Measurements from ENCODE around the gene OLR1.
"Not testable (repeated sequence)": the region's sequence is repeated elsewhere in the genome, so short reads cannot be mapped to it uniquely, and the experiment has no call there.

Gene OLR1

DNA sequence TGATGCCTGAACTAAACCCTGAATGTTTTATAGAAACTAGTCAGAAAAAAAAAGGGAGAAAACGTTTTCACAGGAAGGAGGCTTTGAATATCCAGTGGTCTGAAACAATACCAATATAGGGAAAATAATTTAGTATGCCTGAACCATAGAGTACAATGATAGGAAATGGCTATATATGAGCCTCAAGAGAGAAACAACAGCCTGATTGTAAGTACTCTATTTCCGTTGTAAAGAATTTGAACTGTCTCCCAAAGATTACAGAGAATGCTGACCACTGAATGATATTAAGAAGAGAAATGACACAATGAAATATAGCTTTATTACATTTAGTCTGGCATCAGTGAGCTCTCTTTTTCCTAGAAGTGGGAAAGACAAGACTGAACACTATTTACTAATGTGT, 35.2 kb upstream of the OLR1 start:
- Histone ChIP-seq H4K91ac (ENCODE audit: low read depth, low read length, poor library complexity) (no peak overlapping the region), H4K8ac (ENCODE audit: low read depth, low read length) (no peak overlapping the region), H3K9me3 (replicated peaks in 1 of 2; ENCODE audit: control insufficient read depth in 2 of 2, insufficient read depth in 1 of 2, low read depth in 1 of 2, low read length in 2 of 2) (no peaks in the 10 kb centered on the region), H3K4ac (ENCODE audit: low read length) (no peak overlapping the region), H3K36me3 (replicated peaks in 1 of 2; ENCODE audit: control insufficient read depth in 2 of 2, insufficient read depth in 2 of 2, low read length in 2 of 2) (no peaks in the 10 kb centered on the region), H2BK120ac (ENCODE audit: low read depth, low read length) (no peak overlapping the region), H3K4me3 (ENCODE audit: low read length in 2 of 2) (no peak overlapping the region), H3K4me2 (ENCODE audit: insufficient read depth, low read length, poor library complexity, severe bottlenecking) (no peak overlapping the region), H3K4me1 (ENCODE audit: control insufficient read depth in 2 of 2, insufficient read depth in 1 of 2, low read depth in 1 of 2, low read length in 2 of 2) (no peaks in the 10 kb centered on the region), H3K18ac (ENCODE audit: low read length) (no peak overlapping the region), H3K23ac (ENCODE audit: low read depth, low read length, poor library complexity) (no peak overlapping the region), H3K27me3 (ENCODE audit: control insufficient read depth in 3 of 3, insufficient read depth in 3 of 3, low read depth in 1 of 3, low read length in 3 of 3) (no peaks in the 10 kb centered on the region), H2BK12ac (ENCODE audit: low read length) (no peak overlapping the region), H3K9ac (ENCODE audit: low read depth, low read length, poor library complexity) (no peak overlapping the region), H2AK5ac (ENCODE audit: low read depth, low read length) (no peak overlapping the region), H2BK5ac (ENCODE audit: low read length) (no peak overlapping the region), H2BK15ac (ENCODE audit: low read length) (no peak overlapping the region), H3K79me1 (ENCODE audit: low read depth, low read length) (no peaks in the 10 kb centered on the region), H2AFZ (ENCODE audit: low read length) (no peak overlapping the region), H3K14ac (ENCODE audit: low read length) (no peak overlapping the region), H3K27ac (replicated peaks; ENCODE audit: low read length) (no peak overlapping the region)
- DNase-seq (ENCODE audit: low spot score) = no peak
- WGBS, 2 donors (ENCODE audit: extremely low coverage in 2 of 2, insufficient read length in 2 of 2, insufficient replicate concordance in 1 of 2) = no CpG with 5 or more reads among the region's 2 CpGs

DNA sequence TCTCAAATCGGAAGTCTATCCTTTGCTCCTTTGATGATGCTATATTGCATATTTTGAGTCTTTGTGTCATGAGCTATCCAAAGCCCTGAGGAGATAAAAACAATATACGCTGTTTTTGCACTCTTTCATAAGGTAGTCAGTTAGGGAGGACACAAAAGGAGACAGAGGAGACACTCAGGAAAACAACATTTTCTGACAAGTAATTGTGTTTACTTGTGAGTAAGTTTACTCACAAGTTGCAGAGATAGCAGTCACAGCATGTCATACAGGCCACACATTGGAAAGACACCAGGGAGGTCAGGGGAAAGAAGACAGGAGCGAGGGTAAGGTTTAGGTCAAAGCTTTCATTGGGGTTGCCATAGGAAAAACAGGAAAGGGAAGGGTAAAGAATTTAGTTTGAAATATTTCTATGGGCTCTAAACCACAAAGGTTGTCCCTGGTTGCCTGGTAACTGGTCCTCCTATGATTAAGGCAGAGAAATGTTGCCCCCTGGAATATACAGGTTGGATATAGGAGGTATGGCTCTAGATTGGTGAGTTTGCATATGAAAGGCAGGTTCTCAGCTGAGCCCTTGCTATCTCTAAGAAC, 33.4 kb upstream of the OLR1 start:
- Histone ChIP-seq H2AFZ (ENCODE audit: low read length) (no peak overlapping the region), H3K36me3 (replicated peaks in 1 of 2; ENCODE audit: control insufficient read depth in 2 of 2, insufficient read depth in 2 of 2, low read length in 2 of 2) (no peaks in the 10 kb centered on the region), H3K4me2 (ENCODE audit: insufficient read depth, low read length, poor library complexity, severe bottlenecking) (no peak overlapping the region), H3K9ac (ENCODE audit: low read depth, low read length, poor library complexity) (no peak overlapping the region), H3K4me3 (ENCODE audit: low read length in 2 of 2) (no peak overlapping the region), H3K4ac (ENCODE audit: low read length) (no peak overlapping the region), H3K18ac (ENCODE audit: low read length) (no peak overlapping the region), H2BK12ac (ENCODE audit: low read length) (no peak overlapping the region), H2BK5ac (ENCODE audit: low read length) (no peak overlapping the region), H3K14ac (ENCODE audit: low read length) (no peak overlapping the region), H2BK120ac (ENCODE audit: low read depth, low read length) (no peak overlapping the region), H3K27ac (replicated peaks; ENCODE audit: low read length) (no peak overlapping the region), H3K79me1 (ENCODE audit: low read depth, low read length) (no peaks in the 10 kb centered on the region), H3K9me3 (replicated peaks in 1 of 2; ENCODE audit: control insufficient read depth in 2 of 2, insufficient read depth in 1 of 2, low read depth in 1 of 2, low read length in 2 of 2) (no peaks in the 10 kb centered on the region), H3K27me3 (ENCODE audit: control insufficient read depth in 3 of 3, insufficient read depth in 3 of 3, low read depth in 1 of 3, low read length in 3 of 3) (no peaks in the 10 kb centered on the region), H3K23ac (ENCODE audit: low read depth, low read length, poor library complexity) (no peak overlapping the region), H3K4me1 (ENCODE audit: control insufficient read depth in 2 of 2, insufficient read depth in 1 of 2, low read depth in 1 of 2, low read length in 2 of 2) (no peaks in the 10 kb centered on the region), H2AK5ac (ENCODE audit: low read depth, low read length) (no peak overlapping the region), H4K8ac (ENCODE audit: low read depth, low read length) (no peak overlapping the region), H2BK15ac (ENCODE audit: low read length) (no peak overlapping the region), H4K91ac (ENCODE audit: low read depth, low read length, poor library complexity) (no peak overlapping the region)
- WGBS, 2 donors (ENCODE audit: extremely low coverage in 2 of 2, insufficient read length in 2 of 2, insufficient replicate concordance in 1 of 2) = no CpG with 5 or more reads among the region's 3 CpGs
- no peak for DNase-seq (ENCODE audit: low spot score)

DNA sequence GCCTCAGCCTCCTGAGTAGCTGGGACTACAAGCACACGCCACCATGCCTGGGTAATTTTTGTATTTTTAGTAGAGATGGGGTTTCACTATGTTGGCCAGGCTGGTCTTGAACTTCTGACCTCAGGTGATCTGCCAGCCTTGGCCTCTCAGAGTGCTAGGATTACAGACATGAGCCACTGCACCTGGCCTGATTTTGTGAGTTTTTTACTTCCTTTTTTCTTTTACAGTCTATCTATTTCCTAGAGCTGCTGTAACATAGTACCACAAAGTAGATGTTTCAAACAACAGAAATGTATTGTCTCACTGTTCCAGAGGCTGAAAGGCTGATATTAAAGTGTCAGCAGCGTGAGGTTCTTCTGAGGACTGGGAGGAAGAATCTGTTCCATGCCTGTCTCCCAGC, 32.6 kb upstream of the OLR1 start:
- not testable (repeated sequence) for H3K18ac ChIP-seq (ENCODE audit: low read length); H4K91ac ChIP-seq (ENCODE audit: low read depth, low read length, poor library complexity); H2BK5ac ChIP-seq (ENCODE audit: low read length); H3K9ac ChIP-seq (ENCODE audit: low read depth, low read length, poor library complexity); H3K14ac ChIP-seq (ENCODE audit: low read length); H2BK12ac ChIP-seq (ENCODE audit: low read length); H3K4me2 ChIP-seq (ENCODE audit: insufficient read depth, low read length, poor library complexity, severe bottlenecking); H3K27me3 ChIP-seq (ENCODE audit: control insufficient read depth in 3 of 3, insufficient read depth in 3 of 3, low read depth in 1 of 3, low read length in 3 of 3); H2BK120ac ChIP-seq (ENCODE audit: low read depth, low read length); H3K4me3 ChIP-seq (ENCODE audit: low read length in 2 of 2); H4K8ac ChIP-seq (ENCODE audit: low read depth, low read length); H3K9me3 ChIP-seq (replicated peaks in 1 of 2; ENCODE audit: control insufficient read depth in 2 of 2, insufficient read depth in 1 of 2, low read depth in 1 of 2, low read length in 2 of 2); H3K4ac ChIP-seq (ENCODE audit: low read length); H3K27ac ChIP-seq (replicated peaks; ENCODE audit: low read length); H3K79me1 ChIP-seq (ENCODE audit: low read depth, low read length); DNase-seq (ENCODE audit: low spot score); H3K23ac ChIP-seq (ENCODE audit: low read depth, low read length, poor library complexity); H2BK15ac ChIP-seq (ENCODE audit: low read length); H3K36me3 ChIP-seq (replicated peaks in 1 of 2; ENCODE audit: control insufficient read depth in 2 of 2, insufficient read depth in 2 of 2, low read length in 2 of 2); H2AK5ac ChIP-seq (ENCODE audit: low read depth, low read length); H2AFZ ChIP-seq (ENCODE audit: low read length); H3K4me1 ChIP-seq (ENCODE audit: control insufficient read depth in 2 of 2, insufficient read depth in 1 of 2, low read depth in 1 of 2, low read length in 2 of 2)
- WGBS, 2 donors (ENCODE audit: extremely low coverage in 2 of 2, insufficient read length in 2 of 2, insufficient replicate concordance in 1 of 2) = no CpG with 5 or more reads among the region's 2 CpGs

DNA sequence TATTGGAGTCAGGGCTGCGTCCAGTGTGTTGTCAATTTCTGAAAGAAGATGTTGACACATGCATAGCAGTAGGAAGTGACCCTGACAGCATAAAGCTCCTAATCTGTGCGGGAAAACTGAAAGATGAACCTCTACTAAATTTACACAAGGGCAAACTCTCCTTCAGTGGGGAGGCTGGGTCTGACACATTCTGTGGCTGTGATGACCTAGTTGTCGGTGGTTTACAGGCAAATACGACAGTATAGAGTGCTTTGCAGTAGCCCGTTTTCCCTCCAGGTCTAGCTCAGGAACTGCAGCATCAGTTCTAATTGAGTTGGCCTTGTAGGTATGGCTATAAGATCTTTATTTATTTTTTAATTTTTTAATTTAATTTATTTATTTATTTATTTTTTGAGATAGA, 25.9 kb upstream of the OLR1 start:
- no peak overlapping the region for H3K27ac ChIP-seq (replicated peaks; ENCODE audit: low read length)
- no peak overlapping the region for H2BK5ac ChIP-seq (ENCODE audit: low read length)
- no peaks in the 10 kb centered on the region for H3K27me3 ChIP-seq (ENCODE audit: control insufficient read depth in 3 of 3, insufficient read depth in 3 of 3, low read depth in 1 of 3, low read length in 3 of 3)
- no peaks in the 10 kb centered on the region for H3K79me1 ChIP-seq (ENCODE audit: low read depth, low read length)
- no peak overlapping the region for H2BK12ac ChIP-seq (ENCODE audit: low read length)
- H3K18ac ChIP-seq (ENCODE audit: low read length) = no peak overlapping the region
- H3K4ac ChIP-seq (ENCODE audit: low read length) = no peak overlapping the region
- no peak overlapping the region for H2BK15ac ChIP-seq (ENCODE audit: low read length)
- H3K4me2 ChIP-seq (ENCODE audit: insufficient read depth, low read length, poor library complexity, severe bottlenecking) = no peak overlapping the region
- H3K23ac ChIP-seq (ENCODE audit: low read depth, low read length, poor library complexity) = no peak overlapping the region
- no CpG with 5 or more reads among the region's 5 CpGs for WGBS, 2 donors (ENCODE audit: extremely low coverage in 2 of 2, insufficient read length in 2 of 2, insufficient replicate concordance in 1 of 2)
- no peaks in the 10 kb centered on the region for H3K4me1 ChIP-seq (ENCODE audit: control insufficient read depth in 2 of 2, insufficient read depth in 1 of 2, low read depth in 1 of 2, low read length in 2 of 2)
- no peak overlapping the region for H4K8ac ChIP-seq (ENCODE audit: low read depth, low read length)
- H3K9me3 ChIP-seq (replicated peaks in 1 of 2; ENCODE audit: control insufficient read depth in 2 of 2, insufficient read depth in 1 of 2, low read depth in 1 of 2, low read length in 2 of 2) = no peaks in the 10 kb centered on the region
- H2AFZ ChIP-seq (ENCODE audit: low read length) = no peak overlapping the region
- no peak overlapping the region for H2BK120ac ChIP-seq (ENCODE audit: low read depth, low read length)
- H3K9ac ChIP-seq (ENCODE audit: low read depth, low read length, poor library complexity) = no peak overlapping the region
- no peak for DNase-seq (ENCODE audit: low spot score)
- H3K36me3 ChIP-seq (replicated peaks in 1 of 2; ENCODE audit: control insufficient read depth in 2 of 2, insufficient read depth in 2 of 2, low read length in 2 of 2) = no peaks in the 10 kb centered on the region
- no peak overlapping the region for H3K4me3 ChIP-seq (ENCODE audit: low read length in 2 of 2)
- no peak overlapping the region for H3K14ac ChIP-seq (ENCODE audit: low read length)
- no peak overlapping the region for H2AK5ac ChIP-seq (ENCODE audit: low read depth, low read length)
- H4K91ac ChIP-seq (ENCODE audit: low read depth, low read length, poor library complexity) = no peak overlapping the region

Measured in neuronal stem cell (in vitro differentiated cells).